Measurements from ENCODE around the gene PCARE. TPM values are rescaled to one million over a fixed set of nuclear protein-coding genes. Genes with fewer than 3 reads are reported as not detected.

Gene PCARE
- total RNA-seq, 4 donors from 2014 or later = 0.20 to 0.30 (median 0.21) TPM

- H3K4me3 ChIP-seq = no peak overlapping the region
- no peaks in the 10 kb centered on the region for H3K27me3 ChIP-seq
- no peaks in the 10 kb centered on the region for H3K9me3 ChIP-seq
- 17 to 37% methylated on average over 7 to 9 of the region's 9 CpGs for WGBS, 2 donors
- no peak for TF ChIP-seq EP300 (IDR thresholded peaks at IDR 0.05)
- TF ChIP-seq POLR2A (IDR thresholded peaks at IDR 0.05) = no peak
- no peak for TF ChIP-seq CTCF (IDR thresholded peaks at IDR 0.05)
- peaks cover 0 to 62% (median 36%) of the 10 kb centered on the region in 4 donors for H3K4me1 ChIP-seq
- peak overlapping the region in 3 of 4 donors; percentile 32 to 73 (median 50) for H3K27ac ChIP-seq
- no peaks in the 10 kb centered on the region for H3K36me3 ChIP-seq
- DNase-seq (ENCODE audit: low spot score in 2 of 2) = peak in 1 of 2 donors; percentile 23
Observed at GRCh38 chr2:29012211-29012681, 62.1 kb downstream of the PCARE start.

Other genes starting within 250 kb of the PCARE start
- gene TRMT61B, start 204.2 kb downstream of the PCARE start, total RNA-seq = 10 to 100 TPM in 2 of 4 donors, 1 to 10 TPM in 2; 8.5 to 17.8 (median 10.5) TPM
- 10 to 100 TPM; 32.2 to 57.6 (median 37.0) TPM for gene WDR43, start 179.9 kb downstream of the PCARE start, total RNA-seq
- 10 to 100 TPM in 3 of 4 donors, 1 to 10 TPM in 1; 6.0 to 35.0 (median 19.5) TPM for gene TOGARAM2, start 93.2 kb downstream of the PCARE start, total RNA-seq
- 10 to 100 TPM; 71.4 to 98.6 (median 91.2) TPM for gene CLIP4, start 40.9 kb upstream of the PCARE start, total RNA-seq